ENCODE measurements around the gene ASF1A.

DNA sequence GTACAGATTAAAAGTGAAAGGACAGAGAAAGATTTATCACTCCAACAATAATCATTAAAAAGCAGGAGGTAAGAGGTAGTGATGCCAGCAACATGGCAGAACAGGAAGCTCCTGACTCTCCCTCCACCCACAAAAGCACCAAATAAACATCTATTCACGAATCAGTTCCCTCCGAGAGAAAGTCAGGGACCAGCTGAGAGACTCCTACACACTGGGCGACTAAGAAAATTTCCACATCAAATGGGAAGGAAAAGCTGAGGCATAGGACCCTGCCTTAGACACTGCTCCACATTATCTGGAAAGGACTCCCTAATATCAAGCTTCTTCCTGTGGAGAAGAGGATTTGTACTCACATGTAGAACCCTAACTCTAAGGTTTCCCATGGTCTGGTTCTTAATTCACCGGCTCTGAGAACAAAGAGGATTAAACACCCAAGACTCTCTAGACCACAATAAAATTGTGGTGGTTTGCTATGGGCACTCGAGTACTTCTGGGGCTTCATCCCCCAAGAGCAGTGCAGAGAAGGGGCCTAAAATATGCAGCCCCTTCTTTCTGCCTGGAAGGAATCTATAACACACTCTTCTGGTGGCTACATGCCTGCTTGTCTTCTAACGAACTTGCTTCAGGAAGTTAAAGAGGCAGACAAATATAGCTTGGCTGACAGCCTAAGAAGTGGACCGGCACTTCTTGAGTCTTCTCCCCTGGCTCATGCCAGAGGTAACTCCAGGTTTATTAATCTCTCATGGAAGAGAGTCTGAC lies 29.4 kb upstream of the ASF1A start:
- TF ChIP-seq POLR2A (IDR thresholded peaks at IDR 0.05; ENCODE audit: low read depth, low read length) (no peak), POLR2AphosphoS5 (IDR thresholded peaks at IDR 0.05; ENCODE audit: low read depth, low read length) (no peak), TAF1 (IDR thresholded peaks at IDR 0.05; ENCODE audit: borderline replicate concordance, low read depth, low read length) (no peak)

Data from GM12892 (cell line).